Muscle of back (tissue), 11 donors: ENCODE results near the gene PHOSPHO2. TPM values are rescaled to one million over a fixed set of nuclear protein-coding genes. Genes with fewer than 3 reads are reported as not detected.

ENCODE experiments used
- DNase-seq, 3 donors: peaks; one replicate each; pipeline versions ENCODE4 v3.0.0 to v3.0.0-alpha.2; 2013
- polyA plus RNA-seq, 10 donors: library from polyadenylated mRNA; unstranded; fragments of 120-200 nt; gene quantifications; one replicate each; pipeline ENCODE4 v1.2.1, GENCODE V29; 2013; ENCODE audit not compliant: insufficient read length in 10 of 10

PHOSPHO2 gene
- polyA plus RNA-seq, 10 donors: 3.4 to 7.2 (median 4.8) TPM

GRCh38 chr2:169716238-169716886, 22.1 kb downstream of the PHOSPHO2 start:
- DNase-seq: peak; percentile 57 to 88 (median 72)

DNA sequence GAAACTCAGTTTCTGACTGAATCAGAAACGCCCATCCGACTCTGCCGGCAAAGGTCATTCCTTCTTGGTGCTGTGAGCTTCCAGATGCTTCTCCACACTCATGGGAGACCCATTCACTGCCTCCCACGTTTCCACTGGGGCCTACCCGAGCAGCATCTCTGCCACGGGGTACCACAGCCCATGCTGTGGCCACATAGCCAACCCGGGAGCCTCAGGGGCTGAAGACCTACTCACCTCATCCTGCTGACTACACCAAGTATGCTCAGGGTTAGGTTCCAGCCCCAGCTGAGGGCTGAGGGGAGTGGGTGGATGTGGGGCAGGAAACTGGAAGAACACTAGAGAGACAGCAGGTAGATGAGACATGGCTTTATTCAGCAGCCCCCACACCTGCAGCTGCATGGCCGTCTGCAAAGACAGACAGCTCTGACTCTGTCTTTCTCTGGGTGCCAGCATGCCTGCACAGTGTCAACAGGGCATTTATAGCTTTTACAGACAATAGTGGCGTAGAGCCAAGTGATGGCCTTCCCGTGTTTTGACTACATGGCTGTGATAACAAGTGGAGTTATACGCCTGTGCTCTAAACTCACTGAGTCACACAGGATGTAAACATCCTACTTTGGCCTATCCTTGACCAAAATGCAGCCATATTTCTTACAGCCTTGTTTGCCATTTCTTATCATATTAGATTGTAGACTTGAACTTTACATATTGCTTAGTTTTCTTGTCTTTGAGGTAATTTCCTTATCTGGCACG, 22.8 kb downstream of the PHOSPHO2 start:
- no peak for DNase-seq

GRCh38 chr2:169717691-169718063, 23.4 kb downstream of the PHOSPHO2 start:
- DNase-seq: no peak

DNA sequence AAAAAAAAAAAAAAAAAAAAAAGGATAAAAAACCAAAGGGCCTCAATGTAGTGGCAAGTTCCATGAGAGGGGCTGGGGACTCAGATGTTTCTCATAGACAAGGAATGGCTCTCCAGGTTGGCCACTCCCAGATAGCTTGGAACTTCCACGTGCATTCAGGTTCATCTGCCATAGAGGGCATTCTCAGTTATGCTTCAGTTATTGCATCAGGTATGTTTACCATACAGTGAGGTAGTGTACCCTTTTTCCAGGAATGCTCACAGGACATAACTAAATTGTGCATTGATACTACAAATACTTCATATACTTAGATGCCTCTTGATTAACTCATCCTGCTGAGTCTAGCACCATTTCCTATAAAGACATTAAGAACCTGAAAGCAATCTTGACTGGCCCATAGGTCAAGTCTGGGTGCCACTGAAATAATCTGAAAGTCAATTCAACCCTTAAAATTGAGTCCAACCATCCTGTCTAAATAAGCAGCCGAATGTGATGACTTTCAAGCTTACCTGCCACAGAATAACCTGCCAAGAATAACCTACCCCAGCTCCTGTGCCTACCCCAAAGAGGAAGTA, 24.7 kb downstream of the PHOSPHO2 start:
- DNase-seq: no peak

DNA sequence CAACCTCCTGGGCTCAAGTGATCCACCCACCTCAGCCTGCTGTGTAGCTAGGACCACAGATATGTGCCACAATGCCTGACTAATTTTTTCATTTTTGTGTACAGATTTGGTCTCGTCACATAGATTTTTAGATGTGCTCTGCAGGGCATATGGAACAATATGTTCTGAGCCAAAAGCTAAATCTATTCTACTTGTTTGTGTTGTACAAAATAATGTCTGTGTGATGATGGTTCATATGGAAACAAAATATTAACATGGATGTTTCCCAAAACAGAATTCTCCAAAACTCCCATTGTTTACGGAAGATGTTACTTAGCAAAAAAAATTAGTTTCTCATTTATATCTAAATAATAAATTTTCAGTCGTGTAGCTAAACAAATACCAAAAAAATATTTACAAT, 26.7 kb downstream of the PHOSPHO2 start:
- peak in 2 of 3 donors; percentile 52 to 71 for DNase-seq

DNA sequence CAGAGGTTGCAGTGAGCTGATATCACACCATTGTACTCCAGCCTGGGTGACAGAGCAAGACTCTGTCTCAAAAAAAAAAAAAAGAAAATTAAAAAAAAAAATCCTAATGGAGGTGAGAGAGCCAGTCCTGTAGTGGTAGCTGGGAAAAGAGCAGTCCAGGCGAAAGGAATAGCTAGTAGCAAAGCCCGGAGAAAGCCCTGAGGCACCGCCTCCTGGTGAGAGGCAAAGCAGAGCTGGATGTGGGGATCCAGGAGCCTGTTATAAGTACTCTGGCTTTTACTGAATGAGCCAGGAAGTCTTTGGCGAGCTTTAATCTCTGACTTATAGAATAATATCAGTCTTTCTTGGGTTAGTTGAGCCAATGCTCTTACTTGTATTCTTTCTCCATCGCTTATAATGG, 32.8 kb downstream of the PHOSPHO2 start:
- no peak for DNase-seq

- peak in 2 of 3 donors; percentile 31 to 50 for DNase-seq
These were observed 35.0 kb downstream of the PHOSPHO2 start for GRCh38 chr2:169729274-169729605.

DNA sequence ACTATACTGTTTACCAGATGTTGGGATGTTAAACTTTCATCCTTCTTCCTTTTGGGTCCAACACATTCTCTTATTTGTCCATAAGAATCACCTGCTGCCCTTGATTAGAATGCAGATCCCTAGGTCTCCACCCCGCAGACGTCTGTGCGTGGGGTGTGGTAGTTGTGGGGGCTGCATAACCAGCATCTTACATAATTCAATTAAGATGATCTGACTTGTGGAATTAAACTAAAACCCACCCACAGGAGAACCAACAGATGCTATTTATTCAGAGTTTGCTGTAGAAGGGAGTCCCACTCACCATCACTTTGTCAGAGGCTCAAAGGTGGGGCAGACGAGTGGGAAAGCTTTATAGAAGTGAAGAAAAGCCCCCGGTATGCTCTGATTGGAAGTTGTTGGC, 37.8 kb downstream of the PHOSPHO2 start:
- DNase-seq: no peak

GRCh38 chr2:169732583-169733358, 38.5 kb downstream of the PHOSPHO2 start:
- DNase-seq: peak in 1 of 3 donors; percentile 20

GRCh38 chr2:169734169-169734847, 40.0 kb downstream of the PHOSPHO2 start:
- DNase-seq: peak in 2 of 3 donors; percentile 41 to 72

GRCh38 chr2:169735623-169736022, 41.4 kb downstream of the PHOSPHO2 start:
- DNase-seq: no peak

DNA sequence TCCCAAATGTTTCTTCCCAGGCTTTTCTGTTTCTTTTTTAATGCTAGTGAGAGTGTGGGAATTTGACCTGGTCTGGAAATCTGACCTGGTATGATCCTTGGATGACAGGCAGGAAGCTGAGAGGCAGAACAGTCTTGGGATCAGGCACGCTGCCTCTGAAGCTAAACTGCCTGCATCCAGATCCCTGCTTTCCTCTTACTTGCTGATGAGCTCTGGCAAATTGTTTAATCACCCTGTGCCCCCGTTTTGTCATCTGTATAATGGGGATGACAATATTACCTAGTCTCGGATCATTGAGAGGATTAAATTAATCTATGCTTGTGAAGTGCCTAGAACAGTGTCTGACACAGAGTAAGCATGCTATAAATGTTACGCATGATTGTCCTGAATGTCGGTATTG, 42.6 kb downstream of the PHOSPHO2 start:
- no peak for DNase-seq

DNA sequence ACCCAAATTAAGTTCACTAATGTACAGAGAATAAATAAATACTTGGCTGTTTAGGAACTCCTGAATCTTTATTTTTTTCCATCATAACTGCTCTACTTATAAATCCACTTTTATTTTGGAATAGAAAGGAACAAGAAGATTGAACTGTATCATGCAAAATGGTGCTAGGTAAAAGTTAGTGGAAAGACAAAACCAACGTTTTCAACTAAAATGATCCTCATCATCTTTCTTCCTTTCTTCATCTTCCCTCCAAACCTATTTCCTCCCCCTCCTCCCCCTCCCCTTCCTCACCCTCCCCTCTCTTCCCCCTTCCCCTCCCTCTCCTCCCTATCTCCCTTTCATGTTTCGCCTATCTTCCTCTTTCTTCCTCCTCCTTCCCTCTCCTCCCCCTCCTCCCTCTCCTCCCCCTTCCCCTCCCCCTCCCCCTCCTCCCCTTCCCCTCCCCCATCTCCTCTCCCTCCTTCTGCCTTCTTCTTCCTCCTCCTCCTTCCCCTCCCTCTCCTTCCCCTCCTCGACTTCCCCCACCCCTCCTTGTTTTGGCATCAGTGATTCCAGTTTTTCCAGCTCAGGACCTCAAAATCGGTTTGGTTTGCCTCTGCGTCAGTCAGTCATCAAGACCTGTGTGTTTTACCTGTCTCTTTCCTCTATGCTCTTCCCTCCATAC, 44.4 kb downstream of the PHOSPHO2 start:
- no peak for DNase-seq

GRCh38 chr2:169739351-169739750, 45.1 kb downstream of the PHOSPHO2 start:
- no peak for DNase-seq

GRCh38 chr2:169743549-169743948, 49.3 kb downstream of the PHOSPHO2 start:
- peak in 1 of 3 donors; percentile 52 for DNase-seq

- no peak for DNase-seq
These were observed 52.0 kb downstream of the PHOSPHO2 start for GRCh38 chr2:169746240-169746639.

DNA sequence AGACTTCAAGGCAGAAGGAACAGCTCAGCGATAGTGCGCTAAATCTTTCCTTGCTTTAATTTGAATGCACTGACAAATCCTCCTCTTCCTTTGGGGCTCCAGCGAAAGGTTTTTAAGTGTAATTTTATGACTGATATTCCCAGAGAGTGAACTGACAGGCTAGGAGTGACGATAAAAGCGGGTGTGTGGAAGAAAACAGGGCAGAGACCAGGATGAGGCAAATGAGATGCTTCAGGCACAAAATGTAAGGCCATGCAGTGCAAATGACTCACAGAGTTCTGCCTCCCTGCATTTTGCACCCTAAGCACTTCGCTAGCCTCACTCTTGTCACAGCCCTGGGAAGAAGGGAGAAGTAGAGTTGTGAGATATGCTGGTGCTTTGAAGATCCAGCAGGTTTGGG, 54.0 kb downstream of the PHOSPHO2 start:
- no peak for DNase-seq
